Measurements from ENCODE around the gene NAAA.
"Not testable (repeated sequence)": the region's sequence is repeated elsewhere in the genome, so short reads cannot be mapped to it uniquely, and the experiment has no call there.

NAAA gene

DNA sequence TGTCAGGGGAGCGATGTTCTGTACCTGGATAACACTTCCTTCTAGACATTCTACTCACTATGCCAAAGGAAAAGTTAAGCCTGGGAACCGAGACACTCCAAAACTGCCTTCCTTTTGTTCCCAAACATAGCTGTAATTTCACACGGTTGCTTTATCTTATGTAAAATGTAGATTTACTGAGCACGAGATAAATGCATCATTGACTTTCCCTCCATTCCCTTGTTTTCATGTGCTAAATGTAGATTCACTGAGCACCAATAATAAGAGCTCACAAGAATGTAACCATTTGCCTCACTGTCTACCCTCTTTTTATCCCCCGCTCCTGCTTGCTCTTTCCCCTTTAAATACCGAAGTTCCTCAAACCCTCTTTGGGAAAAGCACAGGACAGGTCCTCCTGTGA, 27.8 kb downstream of the NAAA start:
- Histone ChIP-seq H3K23ac (ENCODE audit: low read length in 2 of 2) (no peak overlapping the region), H2AFZ (ENCODE audit: low read depth, low read length) (no peak overlapping the region), H3K18ac (ENCODE audit: low read depth in 1 of 2, low read length in 2 of 2) (no peak overlapping the region), H3K27me3 (ENCODE audit: control insufficient read depth in 1 of 2, insufficient read depth in 1 of 2, low read length in 2 of 2) (no peaks in the 10 kb centered on the region), H2BK5ac (ENCODE audit: low read depth, low read length, poor library complexity, severe bottlenecking) (no peak overlapping the region), H2BK15ac (ENCODE audit: low read depth, poor library complexity, severe bottlenecking) (no peak overlapping the region), H2AK5ac (ENCODE audit: low read length, severe bottlenecking) (no peak overlapping the region), H3K79me1 (replicated peaks; ENCODE audit: low read length, poor library complexity, severe bottlenecking) (peaks cover 2% of the 10 kb centered on the region), H2BK12ac (ENCODE audit: low read length in 2 of 2) (no peak overlapping the region), H2BK120ac (ENCODE audit: low read depth, low read length) (no peak overlapping the region), H3K4ac (ENCODE audit: low read depth in 1 of 2, low read length in 2 of 2) (no peak overlapping the region), H3K4me3 (ENCODE audit: insufficient read depth in 1 of 2, low read depth in 1 of 2, low read length in 2 of 2) (no peak overlapping the region), H3K14ac (ENCODE audit: low read length in 2 of 2) (no peak overlapping the region), H4K8ac (ENCODE audit: low read length) (no peak overlapping the region), H3K27ac (ENCODE audit: low read length, poor library complexity, severe bottlenecking) (no peak overlapping the region), H3K9ac (ENCODE audit: low read length) (no peak overlapping the region), H3K9me3 (ENCODE audit: control insufficient read depth, low read length) (peaks cover 4% of the 10 kb centered on the region), H3K4me1 (ENCODE audit: control insufficient read depth, insufficient read depth, low read depth, low read length) (peaks cover 6% of the 10 kb centered on the region), H3K4me2 (ENCODE audit: low read length, poor library complexity, severe bottlenecking) (no peak overlapping the region), H3K36me3 (ENCODE audit: control insufficient read depth in 1 of 2, insufficient read depth in 2 of 2, low read depth in 1 of 2, low read length in 2 of 2) (peaks cover 8 to 12% of the 10 kb centered on the region in 2 experiments), H4K91ac (ENCODE audit: low read length) (no peak overlapping the region)
- WGBS = 89% methylated on average over 5 of the region's 6 CpGs
- no peak for DNase-seq

GRCh38 chr4:75910831-75911230, 30.0 kb downstream of the NAAA start:
- H3K14ac ChIP-seq (ENCODE audit: low read length in 2 of 2); H2BK12ac ChIP-seq (ENCODE audit: low read length in 2 of 2); H2AK5ac ChIP-seq (ENCODE audit: low read length, severe bottlenecking); DNase-seq; H3K9me3 ChIP-seq (ENCODE audit: control insufficient read depth, low read length); H3K9ac ChIP-seq (ENCODE audit: low read length); H3K27ac ChIP-seq (ENCODE audit: low read length, poor library complexity, severe bottlenecking); H4K91ac ChIP-seq (ENCODE audit: low read length); H3K18ac ChIP-seq (ENCODE audit: low read depth in 1 of 2, low read length in 2 of 2); H3K23ac ChIP-seq (ENCODE audit: low read length in 2 of 2); H2BK5ac ChIP-seq (ENCODE audit: low read depth, low read length, poor library complexity, severe bottlenecking); H3K4ac ChIP-seq (ENCODE audit: low read depth in 1 of 2, low read length in 2 of 2); H2BK15ac ChIP-seq (ENCODE audit: low read depth, poor library complexity, severe bottlenecking); H3K4me1 ChIP-seq (ENCODE audit: control insufficient read depth, insufficient read depth, low read depth, low read length); H4K8ac ChIP-seq (ENCODE audit: low read length); H3K36me3 ChIP-seq (ENCODE audit: control insufficient read depth in 1 of 2, insufficient read depth in 2 of 2, low read depth in 1 of 2, low read length in 2 of 2); H3K4me3 ChIP-seq (ENCODE audit: insufficient read depth in 1 of 2, low read depth in 1 of 2, low read length in 2 of 2); H2AFZ ChIP-seq (ENCODE audit: low read depth, low read length); H3K79me1 ChIP-seq (replicated peaks; ENCODE audit: low read length, poor library complexity, severe bottlenecking); H3K4me2 ChIP-seq (ENCODE audit: low read length, poor library complexity, severe bottlenecking); H3K27me3 ChIP-seq (ENCODE audit: control insufficient read depth in 1 of 2, insufficient read depth in 1 of 2, low read length in 2 of 2); H2BK120ac ChIP-seq (ENCODE audit: low read depth, low read length): not testable (repeated sequence)
- WGBS = 90% methylated on average over 6 of the region's 6 CpGs

DNA sequence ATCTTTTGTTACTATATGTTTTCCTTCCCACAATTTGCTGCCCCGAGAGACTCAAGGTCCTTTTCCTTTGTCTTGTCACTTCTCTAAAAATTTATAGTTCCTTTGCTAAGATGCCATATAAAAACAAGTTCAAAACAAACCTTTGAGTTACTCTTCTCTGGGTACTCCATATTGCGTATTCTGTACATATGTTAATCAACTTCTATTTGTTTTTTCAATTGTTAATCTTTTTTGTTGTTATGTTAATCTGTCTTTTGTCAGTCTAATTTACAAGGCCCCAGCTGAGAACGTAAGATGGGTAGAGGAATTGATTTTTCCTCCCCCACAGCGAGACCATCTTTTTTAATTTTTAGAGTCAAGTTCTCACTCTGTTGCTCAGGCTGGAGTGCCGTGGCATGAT, 31.4 kb downstream of the NAAA start:
- Histone ChIP-seq H4K91ac (ENCODE audit: low read length) (no peak overlapping the region), H2AK5ac (ENCODE audit: low read length, severe bottlenecking) (no peak overlapping the region), H2AFZ (ENCODE audit: low read depth, low read length) (no peak overlapping the region), H3K23ac (ENCODE audit: low read length in 2 of 2) (no peak overlapping the region), H3K4ac (ENCODE audit: low read depth in 1 of 2, low read length in 2 of 2) (no peak overlapping the region), H3K9me3 (ENCODE audit: control insufficient read depth, low read length) (peaks cover 4% of the 10 kb centered on the region), H3K79me1 (replicated peaks; ENCODE audit: low read length, poor library complexity, severe bottlenecking) (no peaks in the 10 kb centered on the region), H2BK12ac (ENCODE audit: low read length in 2 of 2) (no peak overlapping the region), H3K27me3 (ENCODE audit: control insufficient read depth in 1 of 2, insufficient read depth in 1 of 2, low read length in 2 of 2) (no peaks in the 10 kb centered on the region), H2BK15ac (ENCODE audit: low read depth, poor library complexity, severe bottlenecking) (no peak overlapping the region), H3K9ac (ENCODE audit: low read length) (no peak overlapping the region), H3K18ac (ENCODE audit: low read depth in 1 of 2, low read length in 2 of 2) (no peak overlapping the region), H2BK5ac (ENCODE audit: low read depth, low read length, poor library complexity, severe bottlenecking) (no peak overlapping the region), H2BK120ac (ENCODE audit: low read depth, low read length) (no peak overlapping the region), H3K27ac (ENCODE audit: low read length, poor library complexity, severe bottlenecking) (no peak overlapping the region), H3K4me2 (ENCODE audit: low read length, poor library complexity, severe bottlenecking) (no peak overlapping the region), H3K14ac (ENCODE audit: low read length in 2 of 2) (no peak overlapping the region), H3K36me3 (ENCODE audit: control insufficient read depth in 1 of 2, insufficient read depth in 2 of 2, low read depth in 1 of 2, low read length in 2 of 2) (peaks cover 0 to 6% of the 10 kb centered on the region in 2 experiments), H3K4me1 (ENCODE audit: control insufficient read depth, insufficient read depth, low read depth, low read length) (no peaks in the 10 kb centered on the region), H3K4me3 (ENCODE audit: insufficient read depth in 1 of 2, low read depth in 1 of 2, low read length in 2 of 2) (no peak overlapping the region), H4K8ac (ENCODE audit: low read length) (no peak overlapping the region)
- 89% methylated on average over 4 of the region's 5 CpGs for WGBS
- no peak for DNase-seq

DNA sequence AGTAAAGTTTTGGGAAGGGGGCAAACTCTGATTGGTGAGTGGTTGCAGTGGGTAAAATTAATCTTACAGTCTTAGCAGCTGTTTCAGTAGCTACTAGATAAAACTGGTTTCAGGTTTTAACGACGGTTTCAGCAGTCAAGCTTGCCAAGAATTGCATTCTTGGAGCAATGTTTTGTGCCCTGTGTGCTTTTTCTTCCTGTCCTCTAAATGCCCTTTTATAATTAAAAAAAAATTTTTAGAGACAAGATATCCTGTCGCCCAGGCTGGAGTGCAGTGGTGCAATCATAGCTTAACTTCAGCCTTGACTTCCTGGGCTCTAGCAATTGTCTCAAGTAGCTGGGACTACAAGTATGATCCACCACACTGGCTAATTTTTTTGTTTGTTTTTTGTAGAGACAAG, 32.3 kb downstream of the NAAA start:
- H4K8ac ChIP-seq (ENCODE audit: low read length) = no peak overlapping the region
- H2AFZ ChIP-seq (ENCODE audit: low read depth, low read length) = no peak overlapping the region
- no peak for DNase-seq
- no peak overlapping the region for H3K4ac ChIP-seq (ENCODE audit: low read depth in 1 of 2, low read length in 2 of 2)
- no peak overlapping the region for H3K27ac ChIP-seq (ENCODE audit: low read length, poor library complexity, severe bottlenecking)
- H2BK120ac ChIP-seq (ENCODE audit: low read depth, low read length) = no peak overlapping the region
- H3K79me1 ChIP-seq (replicated peaks; ENCODE audit: low read length, poor library complexity, severe bottlenecking) = no peaks in the 10 kb centered on the region
- H3K27me3 ChIP-seq (ENCODE audit: control insufficient read depth in 1 of 2, insufficient read depth in 1 of 2, low read length in 2 of 2) = no peaks in the 10 kb centered on the region
- peaks cover 4% of the 10 kb centered on the region for H3K9me3 ChIP-seq (ENCODE audit: control insufficient read depth, low read length)
- H4K91ac ChIP-seq (ENCODE audit: low read length) = no peak overlapping the region
- 63% methylated on average over 3 of the region's 3 CpGs for WGBS
- no peak overlapping the region for H3K23ac ChIP-seq (ENCODE audit: low read length in 2 of 2)
- peaks cover 0 to under 1% of the 10 kb centered on the region in 2 experiments for H3K36me3 ChIP-seq (ENCODE audit: control insufficient read depth in 1 of 2, insufficient read depth in 2 of 2, low read depth in 1 of 2, low read length in 2 of 2)
- no peak overlapping the region for H3K9ac ChIP-seq (ENCODE audit: low read length)
- no peak overlapping the region for H2BK15ac ChIP-seq (ENCODE audit: low read depth, poor library complexity, severe bottlenecking)
- no peak overlapping the region for H3K18ac ChIP-seq (ENCODE audit: low read depth in 1 of 2, low read length in 2 of 2)
- no peak overlapping the region for H2BK5ac ChIP-seq (ENCODE audit: low read depth, low read length, poor library complexity, severe bottlenecking)
- H3K4me3 ChIP-seq (ENCODE audit: insufficient read depth in 1 of 2, low read depth in 1 of 2, low read length in 2 of 2) = no peak overlapping the region
- no peaks in the 10 kb centered on the region for H3K4me1 ChIP-seq (ENCODE audit: control insufficient read depth, insufficient read depth, low read depth, low read length)
- no peak overlapping the region for H3K14ac ChIP-seq (ENCODE audit: low read length in 2 of 2)
- no peak overlapping the region for H2AK5ac ChIP-seq (ENCODE audit: low read length, severe bottlenecking)
- H3K4me2 ChIP-seq (ENCODE audit: low read length, poor library complexity, severe bottlenecking) = no peak overlapping the region
- no peak overlapping the region for H2BK12ac ChIP-seq (ENCODE audit: low read length in 2 of 2)
